ENCODE measurements around the gene NLN.

GRCh38 chr5:65702036-65702435 lies 20.0 kb upstream of the NLN start:
- TF ChIP-seq CTCF (IDR thresholded peaks at IDR 0.05; ENCODE audit: low read depth, low read length, poor library complexity, severe bottlenecking) (no peak), EZH2phosphoT487 (IDR thresholded peaks at IDR 0.05; ENCODE audit: borderline replicate concordance, low read length) (no peak)

Measured in DOHH2 (cell line).